HFFc6 (cell line): ENCODE data around the gene AKAP13. TPM values are rescaled to one million over a fixed set of nuclear protein-coding genes. Genes with fewer than 3 reads are reported as not detected.

Source experiments
- DNase-seq: peaks from one replicate; pipeline ENCODE4 v3.0.0-alpha.2; 2018
- H3K27ac Mint-ChIP-seq: 2 replicates; pipeline ENCODE4 v1.8.0; 2020; ENCODE audit warnings: mild to moderate bottlenecking, mixed read lengths
- H3K27me3 Mint-ChIP-seq: 2 replicates; pipeline ENCODE4 v1.8.0; 2021; ENCODE audit warnings: mild to moderate bottlenecking, moderate library complexity, mixed read lengths; ENCODE audit not compliant: insufficient read depth
- H3K36me3 Mint-ChIP-seq: 2 replicates; pipeline ENCODE4 v1.8.0; 2021; ENCODE audit warnings: low read depth, mixed read lengths
- H3K4me1 Mint-ChIP-seq: 2 replicates; pipeline ENCODE4 v1.8.0; 2020; ENCODE audit warnings: low read depth, mixed read lengths
- H3K4me3 Mint-ChIP-seq: 2 replicates; pipeline ENCODE4 v1.8.0; 2020; ENCODE audit warnings: mild to moderate bottlenecking, moderate library complexity, mixed read lengths
- H3K9me3 Mint-ChIP-seq: 2 replicates; pipeline ENCODE4 v1.8.0; 2020; ENCODE audit warnings: mild to moderate bottlenecking, mixed read lengths
- CTCF ChIP-seq: fragments of 200-600 bp; sonication (generic); IDR thresholded peaks from 2 replicates; pipeline ENCODE4 v1.5.0; 2021; ENCODE audit warnings: antibody characterized with exemption, mild to moderate bottlenecking
- total RNA-seq, 6 experiments: library from RNA; stranded (reverse); fragmentation: NEBNext Ultra II Directional; extraction: Animal tissue kit (Norgen Biotek cat#: 25700); gene quantifications; 2 replicates in 1 of 6; 3 replicates in 5 of 6; pipeline ENCODE4 v1.2.3, GENCODE V29; 2021

The AKAP13 gene
- total RNA-seq, 6 experiments from 2014 or later: 29.0 to 51.3 (median 35.6) TPM

GRCh38 chr15:85503151-85503799 lies 122.9 kb downstream of the AKAP13 start:
- Mint-ChIP-seq H3K27me3 (peaks cover 2% of the 10 kb centered on the region; the same call in 1 of the 2 replicates), H3K36me3 (no peaks in the 10 kb centered on the region), H3K4me1 (peaks cover 50% of the 10 kb centered on the region), H3K27ac (no peak overlapping the region; the same call in 1 of the 2 replicates), H3K9me3 (no peaks in the 10 kb centered on the region), H3K4me3 (no peak overlapping the region)
- no peak for DNase-seq
- no peak for TF ChIP-seq CTCF

- H3K27ac Mint-ChIP-seq: peak overlapping the region; percentile 66
- H3K27me3 Mint-ChIP-seq: no peaks in the 10 kb centered on the region; the same call in 1 of the 2 replicates
- peaks cover 36% of the 10 kb centered on the region for H3K4me1 Mint-ChIP-seq
- no peak overlapping the region for H3K4me3 Mint-ChIP-seq
- DNase-seq: peak; percentile 66
- no peaks in the 10 kb centered on the region for H3K9me3 Mint-ChIP-seq
- TF ChIP-seq CTCF: peak; percentile 84
- no peaks in the 10 kb centered on the region for H3K36me3 Mint-ChIP-seq
Measured at GRCh38 chr15:85504749-85505676, 124.6 kb downstream of the AKAP13 start.

GRCh38 chr15:85507114-85507513 lies 126.7 kb downstream of the AKAP13 start:
- DNase-seq: no peak
- no peak overlapping the region for H3K4me3 Mint-ChIP-seq
- peaks cover 17% of the 10 kb centered on the region for H3K4me1 Mint-ChIP-seq
- H3K27ac Mint-ChIP-seq: no peak overlapping the region
- TF ChIP-seq CTCF: no peak
- H3K36me3 Mint-ChIP-seq: no peaks in the 10 kb centered on the region
- no peaks in the 10 kb centered on the region for H3K9me3 Mint-ChIP-seq
- H3K27me3 Mint-ChIP-seq: no peaks in the 10 kb centered on the region; the same call in 1 of the 2 replicates

GRCh38 chr15:85509973-85510372 lies 129.6 kb downstream of the AKAP13 start:
- no peak for DNase-seq
- Mint-ChIP-seq H3K36me3 (no peaks in the 10 kb centered on the region), H3K27ac (no peak overlapping the region), H3K4me3 (no peak overlapping the region), H3K4me1 (peaks cover 12% of the 10 kb centered on the region), H3K9me3 (no peaks in the 10 kb centered on the region), H3K27me3 (no peaks in the 10 kb centered on the region; the same call in 1 of the 2 replicates)
- TF ChIP-seq CTCF: no peak

- Mint-ChIP-seq H3K9me3 (no peaks in the 10 kb centered on the region), H3K4me3 (no peak overlapping the region), H3K27ac (no peak overlapping the region), H3K36me3 (no peaks in the 10 kb centered on the region), H3K4me1 (no peaks in the 10 kb centered on the region), H3K27me3 (no peaks in the 10 kb centered on the region; the same call in 1 of the 2 replicates)
- DNase-seq: no peak
- TF ChIP-seq CTCF: no peak
Measured at GRCh38 chr15:85514413-85514812, 134.0 kb downstream of the AKAP13 start.
